HG03520 (cell line): ENCODE measurements around the gene CACNA1D.
"Not testable (repeated sequence)": the region's sequence is repeated elsewhere in the genome, so short reads cannot be mapped to it uniquely, and the experiment has no call there.

Experiments used
- ATAC-seq: cut with Tn5 transposase; IDR thresholded peaks from one replicate; pipeline ENCODE4 v1.9.1; 2021; ENCODE audit warnings: mild to moderate bottlenecking, moderate library complexity; ENCODE audit not compliant: unreplicated experiment

CACNA1D gene

GRCh38 chr3:53612508-53612907, 118.1 kb downstream of the CACNA1D start:
- no peak for ATAC-seq

GRCh38 chr3:53613125-53613524, 118.7 kb downstream of the CACNA1D start:
- no peak for ATAC-seq

- no peak for ATAC-seq
These were observed 119.9 kb downstream of the CACNA1D start for GRCh38 chr3:53614307-53614706.

- no peak for ATAC-seq
These were observed 121.9 kb downstream of the CACNA1D start for GRCh38 chr3:53616321-53616720.

- ATAC-seq: no peak
These were observed 122.8 kb downstream of the CACNA1D start for GRCh38 chr3:53616971-53617892.

- no peak for ATAC-seq
These were observed 123.6 kb downstream of the CACNA1D start for GRCh38 chr3:53617893-53618523.

- no peak for ATAC-seq
These were observed 124.1 kb downstream of the CACNA1D start for GRCh38 chr3:53618524-53618906.

- ATAC-seq: no peak
These were observed 124.5 kb downstream of the CACNA1D start for GRCh38 chr3:53618936-53619335.

- ATAC-seq: no peak
These were observed 129.8 kb downstream of the CACNA1D start for GRCh38 chr3:53624061-53624857.

GRCh38 chr3:53626876-53627275, 132.5 kb downstream of the CACNA1D start:
- ATAC-seq: no peak

GRCh38 chr3:53628536-53629401, 134.4 kb downstream of the CACNA1D start:
- no peak for ATAC-seq

- ATAC-seq: no peak
These were observed 135.0 kb downstream of the CACNA1D start for GRCh38 chr3:53629402-53629723.

- ATAC-seq: no peak
These were observed 136.1 kb downstream of the CACNA1D start for GRCh38 chr3:53630547-53630946.

- ATAC-seq: no peak
These were observed 138.9 kb downstream of the CACNA1D start for GRCh38 chr3:53633197-53633787.

- ATAC-seq: no peak
These were observed 140.6 kb downstream of the CACNA1D start for GRCh38 chr3:53635041-53635440.

- not testable (repeated sequence) for ATAC-seq
These were observed 144.4 kb downstream of the CACNA1D start for GRCh38 chr3:53638806-53639205.

- ATAC-seq: no peak
These were observed 147.0 kb downstream of the CACNA1D start for GRCh38 chr3:53641397-53641796.

GRCh38 chr3:53642211-53642610, 147.8 kb downstream of the CACNA1D start:
- no peak for ATAC-seq

GRCh38 chr3:53643757-53644156, 149.3 kb downstream of the CACNA1D start:
- no peak for ATAC-seq

- ATAC-seq: no peak
These were observed 151.3 kb downstream of the CACNA1D start for GRCh38 chr3:53645754-53646153.
